Stimulated activated naive CD8-positive, alpha-beta T cell treated with anti-CD3 and anti-CD28 coated beads, Interleukin-15, amount 100 ng/mL, for 72 hours (primary cell): Measurements from ENCODE around the gene OBP2B.
"Not testable (repeated sequence)": the region's sequence is repeated elsewhere in the genome, so short reads cannot be mapped to it uniquely, and the experiment has no call there.

Source experiments
- ATAC-seq: fragments of 150-1000 bp; cut with Tn5 transposase; 2 replicates; pipeline ENCODE4 v1.10.0; 2021; ENCODE audit warnings: mild to moderate bottlenecking, moderate library complexity
- DNase-seq, 2 donors: peaks; one replicate each; pipeline ENCODE4 v3.0.0; 2021 to 2022
- H3K27ac Mint-ChIP-seq, 2 donors: one replicate each; pipeline ENCODE4 v1.8.0; 2022; ENCODE audit warnings: mild to moderate bottlenecking in 2 of 2, mixed read lengths in 2 of 2, moderate library complexity in 2 of 2
- H3K27me3 Mint-ChIP-seq: one replicate; pipeline ENCODE4 v1.8.0; 2022; ENCODE audit warnings: mixed read lengths
- H3K4me1 Mint-ChIP-seq: one replicate; pipeline ENCODE4 v1.8.0; 2022; ENCODE audit warnings: mild to moderate bottlenecking, mixed read lengths
- H3K4me3 Mint-ChIP-seq, 2 donors: one replicate each; pipeline ENCODE4 v1.8.0; 2022; ENCODE audit warnings: mild to moderate bottlenecking in 2 of 2, mixed read lengths in 2 of 2, moderate library complexity in 1 of 2
- H3K9me3 Mint-ChIP-seq, 2 donors: one replicate each; pipeline ENCODE4 v1.8.0; 2022; ENCODE audit warnings: mixed read lengths in 2 of 2

OBP2B gene

GRCh38 chr9:133230514-133230913, 21.5 kb upstream of the OBP2B start:
- ATAC-seq, H3K27ac Mint-ChIP-seq, DNase-seq, H3K9me3 Mint-ChIP-seq, H3K4me1 Mint-ChIP-seq, H3K27me3 Mint-ChIP-seq, H3K4me3 Mint-ChIP-seq: not testable (repeated sequence)

GRCh38 chr9:133230093-133230492, 21.0 kb upstream of the OBP2B start:
- Mint-ChIP-seq H3K27me3 (peaks cover 6% of the 10 kb centered on the region), H3K9me3 (no peaks in the 10 kb centered on the region), H3K4me1 (no peaks in the 10 kb centered on the region), H3K27ac (no peak overlapping the region), H3K4me3 (no peak overlapping the region)
- no peak for ATAC-seq
- DNase-seq = no peak

GRCh38 chr9:133228474-133229193, 19.6 kb upstream of the OBP2B start:
- H3K4me3 Mint-ChIP-seq, H3K4me1 Mint-ChIP-seq, H3K27ac Mint-ChIP-seq, DNase-seq, ATAC-seq, H3K9me3 Mint-ChIP-seq: not testable (repeated sequence)
- H3K27me3 Mint-ChIP-seq = peaks cover 13% of the 10 kb centered on the region

DNA sequence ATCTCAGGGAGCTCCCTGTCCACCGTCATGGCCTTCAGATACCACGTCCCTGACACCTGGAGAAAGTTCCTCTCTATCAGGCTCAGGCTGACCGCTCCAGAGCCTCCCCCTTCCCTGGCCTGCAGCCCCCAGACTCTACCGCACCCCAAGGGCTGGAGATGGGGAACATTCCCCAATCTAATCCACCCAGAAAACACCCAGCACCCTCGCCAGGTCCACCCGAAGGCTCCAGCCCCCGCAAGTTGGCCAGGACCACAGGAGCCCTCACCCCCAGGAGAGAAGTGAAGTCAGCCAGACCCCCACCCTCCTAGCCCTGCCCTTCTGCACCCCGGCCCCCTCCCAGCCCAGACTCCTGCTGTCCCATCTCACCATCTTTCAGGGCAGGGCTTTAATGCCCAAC, 18.9 kb upstream of the OBP2B start:
- not testable (repeated sequence) for DNase-seq, H3K4me1 Mint-ChIP-seq, H3K4me3 Mint-ChIP-seq, ATAC-seq, H3K9me3 Mint-ChIP-seq
- Mint-ChIP-seq H3K27ac (peak overlapping the region in 1 of 2 donors; percentile 19), H3K27me3 (peaks cover 19% of the 10 kb centered on the region)

GRCh38 chr9:133227242-133227860, 18.3 kb upstream of the OBP2B start:
- no peak for ATAC-seq
- Mint-ChIP-seq H3K27me3 (peaks cover 24% of the 10 kb centered on the region), H3K4me1 (no peaks in the 10 kb centered on the region), H3K27ac (no peak overlapping the region), H3K4me3 (no peak overlapping the region), H3K9me3 (no peaks in the 10 kb centered on the region)
- no peak for DNase-seq

- Mint-ChIP-seq H3K4me3 (no peak overlapping the region), H3K27ac (no peak overlapping the region), H3K9me3 (no peaks in the 10 kb centered on the region), H3K4me1 (no peaks in the 10 kb centered on the region), H3K27me3 (peaks cover 25% of the 10 kb centered on the region)
- DNase-seq (no peak), ATAC-seq (no peak)
Measured at GRCh38 chr9:133226219-133227171, 17.4 kb upstream of the OBP2B start.

- Mint-ChIP-seq H3K4me1 (no peaks in the 10 kb centered on the region), H3K9me3 (no peaks in the 10 kb centered on the region), H3K27me3 (peaks cover 36% of the 10 kb centered on the region), H3K4me3 (no peak overlapping the region), H3K27ac (no peak overlapping the region)
- DNase-seq (no peak), ATAC-seq (no peak)
Measured at GRCh38 chr9:133225171-133226011, 16.3 kb upstream of the OBP2B start.

DNA sequence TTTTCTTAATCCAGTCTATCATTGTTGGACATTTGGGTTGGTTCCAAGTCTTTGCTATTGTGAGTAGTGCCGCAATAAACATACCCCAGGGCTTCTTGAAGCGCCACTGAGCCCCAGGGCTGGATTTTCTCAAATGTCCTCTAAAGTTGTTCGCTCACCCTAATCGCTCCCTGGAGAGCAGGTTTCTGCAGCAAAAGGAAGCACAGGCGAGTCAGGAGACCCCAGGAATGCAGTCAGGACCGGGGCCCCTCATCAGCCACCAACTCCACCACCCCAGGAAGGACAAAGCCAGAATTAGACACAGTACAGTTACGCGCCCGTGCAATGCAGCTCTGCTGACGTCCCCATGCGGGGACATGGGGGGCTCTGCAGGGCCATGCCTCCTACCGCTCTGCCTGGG, 15.7 kb upstream of the OBP2B start:
- no peak for ATAC-seq
- no peak overlapping the region for H3K27ac Mint-ChIP-seq

GRCh38 chr9:133223159-133223756, 14.2 kb upstream of the OBP2B start:
- Mint-ChIP-seq H3K27ac (peak overlapping the region in 1 of 2 donors; percentile 45), H3K27me3 (peaks cover 55% of the 10 kb centered on the region)
- not testable (repeated sequence) for ATAC-seq, H3K4me1 Mint-ChIP-seq, H3K4me3 Mint-ChIP-seq, H3K9me3 Mint-ChIP-seq, DNase-seq

More for the DNA sequence above, 15.7 kb upstream of the OBP2B start:
- peaks cover 40% of the 10 kb centered on the region for H3K27me3 Mint-ChIP-seq
- no peaks in the 10 kb centered on the region for H3K4me1 Mint-ChIP-seq
- DNase-seq = no peak
- H3K4me3 Mint-ChIP-seq = no peak overlapping the region
- H3K9me3 Mint-ChIP-seq = no peaks in the 10 kb centered on the region

DNA sequence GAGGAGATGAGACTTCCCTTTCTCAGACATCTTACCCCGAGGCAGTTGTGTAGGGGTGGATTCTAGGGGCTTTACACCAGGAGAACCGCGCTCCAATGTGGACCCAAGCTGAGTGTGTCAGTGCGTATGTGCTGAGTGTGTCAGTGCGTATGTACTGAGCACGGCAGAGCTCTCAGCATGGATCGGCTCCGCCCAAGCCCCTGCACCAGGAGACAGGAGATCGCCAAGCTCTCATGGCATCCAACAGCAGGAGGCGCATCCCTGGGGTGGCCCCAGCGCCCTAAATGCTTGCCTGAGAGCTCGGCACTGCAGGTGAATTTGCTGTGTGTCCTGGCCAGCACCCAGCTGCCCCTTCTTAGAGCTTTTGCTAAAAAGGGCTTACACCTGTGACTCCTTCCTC, 12.9 kb upstream of the OBP2B start:
- H3K4me1 Mint-ChIP-seq, DNase-seq, ATAC-seq, H3K27ac Mint-ChIP-seq, H3K9me3 Mint-ChIP-seq, H3K4me3 Mint-ChIP-seq: not testable (repeated sequence)
- peaks cover 67% of the 10 kb centered on the region for H3K27me3 Mint-ChIP-seq

DNA sequence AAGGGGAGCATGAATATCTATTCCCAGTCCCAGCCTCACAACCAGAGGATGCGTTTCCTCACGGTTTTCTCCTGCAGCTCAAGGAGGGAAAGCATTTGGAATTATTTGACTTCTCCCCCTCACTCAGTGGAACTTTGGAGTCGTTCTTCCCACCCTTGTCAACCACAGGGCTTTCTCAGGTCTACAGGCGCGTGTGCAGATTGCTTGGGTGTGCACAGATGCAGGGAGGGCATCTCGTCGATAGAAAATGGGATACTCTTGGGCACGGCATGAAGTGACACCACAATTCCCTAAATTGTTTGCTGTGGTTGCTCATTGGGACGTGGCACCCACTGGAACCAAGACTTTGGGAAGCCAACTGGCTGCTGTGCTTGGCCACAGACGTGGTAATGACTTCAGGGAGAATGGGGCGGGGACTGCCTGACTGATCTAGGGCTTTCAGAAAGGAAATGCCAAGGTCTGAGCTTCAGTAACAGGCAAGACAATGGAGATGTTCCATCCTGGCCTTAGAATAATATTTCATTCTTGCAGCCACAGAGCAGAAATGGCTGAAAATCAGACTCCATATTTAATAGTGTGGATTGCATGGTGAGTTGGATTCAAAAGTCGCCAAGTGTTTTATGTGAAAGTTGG, 12.2 kb upstream of the OBP2B start:
- H3K27me3 Mint-ChIP-seq = peaks cover 74% of the 10 kb centered on the region
- H3K27ac Mint-ChIP-seq = peak overlapping the region in 1 of 2 donors; percentile 83
- no peak overlapping the region for H3K4me3 Mint-ChIP-seq
- no peaks in the 10 kb centered on the region for H3K4me1 Mint-ChIP-seq
- DNase-seq (no peak), ATAC-seq (no peak)
- H3K9me3 Mint-ChIP-seq = no peaks in the 10 kb centered on the region

- not testable (repeated sequence) for H3K4me1 Mint-ChIP-seq, ATAC-seq, H3K27ac Mint-ChIP-seq, H3K4me3 Mint-ChIP-seq, H3K9me3 Mint-ChIP-seq, DNase-seq
- H3K27me3 Mint-ChIP-seq = peaks cover 84% of the 10 kb centered on the region
Measured at GRCh38 chr9:133218049-133218975, 9.3 kb upstream of the OBP2B start.

GRCh38 chr9:133217333-133217988, 8.4 kb upstream of the OBP2B start:
- not testable (repeated sequence) for DNase-seq, H3K9me3 Mint-ChIP-seq, ATAC-seq, H3K4me3 Mint-ChIP-seq, H3K4me1 Mint-ChIP-seq, H3K27ac Mint-ChIP-seq
- peaks cover 84% of the 10 kb centered on the region for H3K27me3 Mint-ChIP-seq
